Activated naive CD4-positive, alpha-beta T cell treated with anti-CD3 and anti-CD28 coated beads, Interleukin-2, amount 50 U/mL, for 16 hours (primary cell): Measurements from ENCODE around the gene PIGA.
"Not testable (repeated sequence)": the region's sequence is repeated elsewhere in the genome, so short reads cannot be mapped to it uniquely, and the experiment has no call there.

Experiments
- DNase-seq: peaks from one replicate; pipeline ENCODE4 v3.0.0-alpha.2; 2020

PIGA gene

GRCh38 chrX:15319075-15319474 lies 16.2 kb downstream of the PIGA start:
- no peak for DNase-seq

- no peak for DNase-seq
Observed at GRCh38 chrX:15315509-15315908, 19.8 kb downstream of the PIGA start, which contains the start of gene ASB11. ASB11 (minus strand) TSS chrX:15315640; CDS start chrX:15315605, 35 bp downstream.

- DNase-seq = no peak
Observed at GRCh38 chrX:15314472-15314871, 20.9 kb downstream of the PIGA start.

GRCh38 chrX:15311119-15311518 lies 24.2 kb downstream of the PIGA start:
- DNase-seq = no peak

- no peak for DNase-seq
Observed at GRCh38 chrX:15310117-15310516, 25.2 kb downstream of the PIGA start.

- not testable (repeated sequence) for DNase-seq
Observed at GRCh38 chrX:15305899-15306298, 29.4 kb downstream of the PIGA start.

- DNase-seq = no peak
Observed at GRCh38 chrX:15301924-15302323, 33.4 kb downstream of the PIGA start.

- no peak for DNase-seq
Observed at GRCh38 chrX:15299941-15300851, 35.1 kb downstream of the PIGA start.

- no peak for DNase-seq
Observed at GRCh38 chrX:15298780-15299179, 36.5 kb downstream of the PIGA start.

GRCh38 chrX:15298201-15298600 lies 37.1 kb downstream of the PIGA start:
- DNase-seq = no peak

- DNase-seq = no peak
Observed at GRCh38 chrX:15293451-15293850, 41.9 kb downstream of the PIGA start.

GRCh38 chrX:15292861-15293260 lies 42.5 kb downstream of the PIGA start:
- DNase-seq = no peak

GRCh38 chrX:15277604-15278003 lies 57.7 kb downstream of the PIGA start:
- DNase-seq = no peak

- no peak for DNase-seq
Observed at GRCh38 chrX:15274946-15275345, 60.4 kb downstream of the PIGA start.

GRCh38 chrX:15273275-15273674 lies 62.0 kb downstream of the PIGA start:
- not testable (repeated sequence) for DNase-seq

- no peak for DNase-seq
Observed at GRCh38 chrX:15271757-15272156, 63.6 kb downstream of the PIGA start.

GRCh38 chrX:15269618-15270521 lies 65.5 kb downstream of the PIGA start, which contains the start of gene ASB9:
ASB9 (minus strand) TSS chrX:15270083; CDS start chrX:15269874, 209 bp downstream.
- no peak for DNase-seq
